ENCODE measurements around the gene TPSG1.

Gene TPSG1

GRCh38 chr16:1218061-1218929 is 6.8 kb downstream of the TPSG1 start:
- peaks cover 13% of the 10 kb centered on the region for H4K20me1 ChIP-seq (ENCODE audit: insufficient read depth, low read length)
- no peak overlapping the region for H3K9ac ChIP-seq (ENCODE audit: low read depth, low read length)
- H3K4me3 ChIP-seq (ENCODE audit: low read depth in 1 of 2, low read length in 2 of 2) = no peak overlapping the region
- no peaks in the 10 kb centered on the region for H3K36me3 ChIP-seq (ENCODE audit: insufficient read depth, low read length)
- no peak overlapping the region for H2AFZ ChIP-seq (ENCODE audit: low read depth, low read length)
- no peaks in the 10 kb centered on the region for H3K4me1 ChIP-seq (ENCODE audit: insufficient read depth, low read length)
- no peak overlapping the region for H3K27ac ChIP-seq (ENCODE audit: low read length)
- TF ChIP-seq EZH2 (IDR thresholded peaks at IDR 0.05; ENCODE audit: borderline replicate concordance, low read depth, low read length, severe bottlenecking) (no peak), CTCF (IDR thresholded peaks at IDR 0.05; ENCODE audit: borderline replicate concordance, extremely low read depth, low read length, poor library complexity, severe bottlenecking) (no peak)
- ATAC-seq (ENCODE audit: insufficient read depth, low read depth) (no peak), DNase-seq (no peak)
- no peak overlapping the region for H3K4me2 ChIP-seq (ENCODE audit: insufficient read depth, low read length)
- H3K27me3 ChIP-seq (ENCODE audit: insufficient read depth, low read length, poor library complexity) = no peaks in the 10 kb centered on the region
- H3K9me3 ChIP-seq (ENCODE audit: insufficient read depth, low read length, severe bottlenecking) = no peaks in the 10 kb centered on the region
- no peaks in the 10 kb centered on the region for H3K79me2 ChIP-seq (ENCODE audit: insufficient read depth, low read length)

GRCh38 chr16:1217526-1217925 is 7.5 kb downstream of the TPSG1 start:
- Histone ChIP-seq H3K79me2 (ENCODE audit: insufficient read depth, low read length) (no peaks in the 10 kb centered on the region), H4K20me1 (ENCODE audit: insufficient read depth, low read length) (peaks cover 5% of the 10 kb centered on the region; the same call in 1 of the 2 replicates), H3K9ac (ENCODE audit: low read depth, low read length) (no peak overlapping the region), H3K36me3 (ENCODE audit: insufficient read depth, low read length) (no peaks in the 10 kb centered on the region), H2AFZ (ENCODE audit: low read depth, low read length) (no peak overlapping the region), H3K9me3 (ENCODE audit: insufficient read depth, low read length, severe bottlenecking) (no peaks in the 10 kb centered on the region), H3K4me3 (ENCODE audit: low read depth in 1 of 2, low read length in 2 of 2) (no peak overlapping the region), H3K4me2 (ENCODE audit: insufficient read depth, low read length) (no peak overlapping the region), H3K27ac (ENCODE audit: low read length) (no peak overlapping the region), H3K27me3 (ENCODE audit: insufficient read depth, low read length, poor library complexity) (no peaks in the 10 kb centered on the region), H3K4me1 (ENCODE audit: insufficient read depth, low read length) (no peaks in the 10 kb centered on the region)
- DNase-seq (no peak), ATAC-seq (ENCODE audit: insufficient read depth, low read depth) (no peak)
- TF ChIP-seq EZH2 (IDR thresholded peaks at IDR 0.05; ENCODE audit: borderline replicate concordance, low read depth, low read length, severe bottlenecking) = no peak
- TF ChIP-seq CTCF (IDR thresholded peaks at IDR 0.05; ENCODE audit: borderline replicate concordance, extremely low read depth, low read length, poor library complexity, severe bottlenecking) = no peak

GRCh38 chr16:1216681-1217400 is 8.2 kb downstream of the TPSG1 start:
- no peaks in the 10 kb centered on the region for H3K36me3 ChIP-seq (ENCODE audit: insufficient read depth, low read length)
- DNase-seq (no peak), ATAC-seq (ENCODE audit: insufficient read depth, low read depth) (no peak)
- H3K4me3 ChIP-seq (ENCODE audit: low read depth in 1 of 2, low read length in 2 of 2) = no peak overlapping the region
- no peak overlapping the region for H3K4me2 ChIP-seq (ENCODE audit: insufficient read depth, low read length)
- TF ChIP-seq CTCF (IDR thresholded peaks at IDR 0.05; ENCODE audit: borderline replicate concordance, extremely low read depth, low read length, poor library complexity, severe bottlenecking) (no peak), EZH2 (IDR thresholded peaks at IDR 0.05; ENCODE audit: borderline replicate concordance, low read depth, low read length, severe bottlenecking) (no peak)
- H3K27me3 ChIP-seq (ENCODE audit: insufficient read depth, low read length, poor library complexity) = no peaks in the 10 kb centered on the region
- no peak overlapping the region for H2AFZ ChIP-seq (ENCODE audit: low read depth, low read length)
- no peaks in the 10 kb centered on the region for H3K79me2 ChIP-seq (ENCODE audit: insufficient read depth, low read length)
- no peak overlapping the region for H3K9ac ChIP-seq (ENCODE audit: low read depth, low read length)
- no peaks in the 10 kb centered on the region for H3K4me1 ChIP-seq (ENCODE audit: insufficient read depth, low read length)
- H3K27ac ChIP-seq (ENCODE audit: low read length) = no peak overlapping the region
- no peaks in the 10 kb centered on the region for H3K9me3 ChIP-seq (ENCODE audit: insufficient read depth, low read length, severe bottlenecking)
- peaks cover 4% of the 10 kb centered on the region; the same call in 1 of the 2 replicates for H4K20me1 ChIP-seq (ENCODE audit: insufficient read depth, low read length)
